Endothelial cell of umbilical vein (primary cell): ENCODE measurements around the gene SEMA3A. TPM values are rescaled to one million over a fixed set of nuclear protein-coding genes. Genes with fewer than 3 reads are reported as not detected.

Experiments
- BruUV-seq: library from RNA; stranded (reverse); fragments of 400-500 nt; replicated peaks from 2 replicates; lab custom pipeline; 2021; lab: Mats Ljungman, UMichigan
- CTCF ChIA-PET: fragments of 300-600, 350-600 bp; sonication (Branson Sonifier 250); formaldehyde crosslinking; loops from one replicate; lab custom pipeline; 2021; ENCODE audit warnings: antibody characterized with exemption, inconsistent platforms; lab: Charles Lee
- POLR2A ChIA-PET: fragments of 300-600, 350-600 bp; sonication (Branson Sonifier 250); formaldehyde crosslinking; loops from one replicate; lab custom pipeline; 2021; ENCODE audit warnings: antibody characterized with exemption, inconsistent platforms; lab: Charles Lee
- DNase-seq: peaks from one replicate; pipeline ENCODE4 v3.0.0-alpha.2; 2011; ENCODE audit warnings: low read depth, low spot score
- FAIRE-seq: peaks from 2 replicates; lab custom pipeline; 2011; peaks lifted over from hg19 to GRCh38; lab: Jason Lieb, UNC
- H2AFZ ChIP-seq: 2 replicates; pipeline ENCODE4 v1.6.0; 2012; ENCODE audit warnings: low read depth, low read length, control low read depth, inconsistent platforms
- H3K27ac ChIP-seq: 2 replicates; pipeline ENCODE4 v1.5.1; 2011; ENCODE audit warnings: low read depth, mild to moderate bottlenecking, control low read depth, low read length, moderate library complexity; ENCODE audit not compliant: insufficient read depth
- H3K27me3 ChIP-seq, 2 experiments: 2 replicates each; pipeline versions ENCODE4 v1.6.0 to v1.6.1; 2011; ENCODE audit warnings: low read length in 2 of 2, mixed read lengths in 1 of 2; ENCODE audit not compliant: control insufficient read depth in 2 of 2, insufficient read depth in 2 of 2
- H3K36me3 ChIP-seq, 2 experiments: 2 replicates in 1 of 2; 3 replicates in 1 of 2; pipeline ENCODE4 v1.5.1; 2011; ENCODE audit warnings: low read length in 2 of 2, mild to moderate bottlenecking in 1 of 2, moderate library complexity in 1 of 2; ENCODE audit not compliant: control insufficient read depth in 2 of 2, insufficient read depth in 2 of 2; ENCODE audit errors: extremely low read depth in 1 of 2
- H3K4me1 ChIP-seq: 3 replicates; pipeline ENCODE4 v1.5.1; 2011; ENCODE audit warnings: mild to moderate bottlenecking, low read length; ENCODE audit not compliant: control insufficient read depth, insufficient read depth; ENCODE audit errors: extremely low read depth
- H3K4me2 ChIP-seq: 2 replicates; pipeline ENCODE4 v1.6.1; 2011; ENCODE audit warnings: low read length, control low read depth, mixed read lengths; ENCODE audit not compliant: insufficient read depth
- H3K4me3 ChIP-seq, 3 experiments: fragments of 200-600 bp in 1 of 3; sonication (generic), shearing (Covaris generic) in 1 of 3; replicated peaks in 1 of 3; 2 replicates each; pipeline ENCODE4 v1.5.1; 2011 to 2016; ENCODE audit warnings: control low read depth in 3 of 3, low read length in 3 of 3, mild to moderate bottlenecking in 2 of 3, inconsistent platforms in 1 of 3, low read depth in 1 of 3, moderate library complexity in 1 of 3; ENCODE audit not compliant: insufficient read depth in 1 of 3
- H3K79me2 ChIP-seq: 2 replicates; pipeline ENCODE4 v1.6.0; 2012; ENCODE audit warnings: low read length, inconsistent platforms; ENCODE audit not compliant: control insufficient read depth, insufficient read depth
- H3K9ac ChIP-seq: replicated peaks from 2 replicates; pipeline ENCODE3; 2011; ENCODE audit warnings: low read length, control low read depth; ENCODE audit not compliant: insufficient read depth; ENCODE audit errors: extremely low read depth
- H3K9me1 ChIP-seq: replicated peaks from 3 replicates; pipeline ENCODE4 v1.6.0; 2011; ENCODE audit warnings: mild to moderate bottlenecking, low read length; ENCODE audit not compliant: control insufficient read depth, insufficient read depth; ENCODE audit errors: extremely low read depth
- H3K9me3 ChIP-seq: replicated peaks from 2 replicates; pipeline ENCODE4 v1.5.1; 2012; ENCODE audit warnings: low read length, inconsistent platforms; ENCODE audit not compliant: control insufficient read depth, insufficient read depth
- H4K20me1 ChIP-seq: replicated peaks from 2 replicates; pipeline ENCODE3; 2011; ENCODE audit warnings: mild to moderate bottlenecking, low read length; ENCODE audit not compliant: control insufficient read depth, insufficient read depth; ENCODE audit errors: extremely low read depth
- EZH2 ChIP-seq: IDR thresholded peaks from 2 replicates; pipeline ENCODE4 v1.6.1; 2012; ENCODE audit warnings: borderline replicate concordance, low read depth, mild to moderate bottlenecking, moderate library complexity, low read length, inconsistent platforms; ENCODE audit not compliant: severe bottlenecking
- FOS ChIP-seq: IDR thresholded peaks from 2 replicates; pipeline ENCODE4 v1.6.1; 2011; ENCODE audit warnings: mild to moderate bottlenecking, low read length, moderate library complexity, borderline replicate concordance; ENCODE audit not compliant: insufficient read depth
- GATA2 ChIP-seq: IDR thresholded peaks from 2 replicates; pipeline ENCODE4 v1.7.0; 2011; ENCODE audit warnings: low read depth, mild to moderate bottlenecking, moderate library complexity, mixed read lengths, low read length; ENCODE audit not compliant: insufficient read length, insufficient read depth
- JUN ChIP-seq: IDR thresholded peaks from 2 replicates; pipeline ENCODE4 v1.6.1; 2011; ENCODE audit warnings: borderline replicate concordance, low read depth; ENCODE audit not compliant: insufficient read length, insufficient read depth
- MAX ChIP-seq: IDR thresholded peaks from 2 replicates; pipeline ENCODE4 v1.6.1; 2011; ENCODE audit not compliant: insufficient read depth, insufficient read length
- MYC ChIP-seq: IDR thresholded peaks from one replicate; pipeline ENCODE4 v1.6.1; 2011; ENCODE audit warnings: mild to moderate bottlenecking, low read depth, low read length
- POLR2A ChIP-seq: IDR thresholded peaks from 2 replicates; pipeline ENCODE4 v1.6.1; 2012; ENCODE audit warnings: low read depth, mild to moderate bottlenecking, control low read depth, low read length
- POLR2AphosphoS5 ChIP-seq: IDR thresholded peaks from 2 replicates; pipeline ENCODE4 v1.6.1; 2012; ENCODE audit warnings: low read depth, mild to moderate bottlenecking, control low read depth, low read length, moderate library complexity; ENCODE audit not compliant: insufficient read depth
- dilution Hi-C: fragments of 300-500 bp; cut with MboI; formaldehyde crosslinking; loops from one replicate; pipeline ENCODE4 v1.15.0; 2019; ENCODE audit warnings: low sequenced_read_pairs; ENCODE audit not compliant: extremely low pct_ligation_motif_present
- intact Hi-C: fragments of 100-400 bp; cut with micrococcal nuclease; formaldehyde crosslinking; loops from one replicate; pipeline ENCODE4 v1.10.0; 2022
- polyA plus RNA-seq, 4 experiments: library from polyadenylated mRNA; depleted of rRNA in 3 of 4; stranded (reverse) in 3 of 4; unstranded in 1 of 4; fragments of >200 nt; gene quantifications; 2 replicates each; pipeline versions ENCODE4 v1.2.1 to v1.2.3, GENCODE V29; 2011 to 2012; ENCODE audit warnings: missing spikeins in 1 of 4
- total RNA-seq: library from RNA; stranded (reverse); gene quantifications from 2 replicates; pipeline ENCODE4 v1.2.3, GENCODE V29; 2021
- TF ChIP-seq, protein P1 (sequence below), 2 donors: IDR thresholded peaks; 1 replicate in 1 of 2; 2 replicates in 1 of 2; pipeline ENCODE4 v1.5.1; 2011; ENCODE audit warnings: low read length in 2 of 2, mild to moderate bottlenecking in 2 of 2, moderate library complexity in 2 of 2, control low read depth in 1 of 2, inconsistent platforms in 1 of 2, low read depth in 1 of 2; ENCODE audit not compliant: insufficient read depth in 1 of 2; ENCODE audit errors: extremely low read depth in 1 of 2

Gene SEMA3A
- total and polyA plus RNA-seq, 2 donors (not counting 3 experiments of a cell fraction or from before 2014, with no cell fraction given), result 0.68 to 1.2 TPM

GRCh38 chr7:84110400-84110799 lies 84.2 kb downstream of the SEMA3A start:
- no peak overlapping the region for H2AFZ ChIP-seq
- H3K9me1 ChIP-seq, result no peaks in the 10 kb centered on the region
- intact Hi-C loops, result loop anchor here (5.0 kb wide), 3 partner anchors 83 to 192 kb away; no protein-coding TSS in a partner anchor
- H3K27me3 ChIP-seq, result no peaks in the 10 kb centered on the region
- dilution Hi-C loops, result no loop called here
- no peak overlapping the region for H3K27ac ChIP-seq
- no peak for DNase-seq
- H4K20me1 ChIP-seq, result no peaks in the 10 kb centered on the region
- H3K4me3 ChIP-seq, result no peak overlapping the region
- H3K9me3 ChIP-seq, result no peaks in the 10 kb centered on the region
- peaks cover 27% of the 10 kb centered on the region for H3K4me1 ChIP-seq
- no peaks in the 10 kb centered on the region for H3K36me3 ChIP-seq
- ChIA-PET POLR2A (no interaction called here), CTCF (no interaction called here)
- no peak overlapping the region for H3K4me2 ChIP-seq
- TF ChIP-seq POLR2AphosphoS5 (no peak), POLR2A (no peak), GATA2 (no peak), MAX (no peak), FOS (no peak), MYC (no peak), JUN (no peak), EZH2 (no peak)
- TF ChIP-seq, protein P1, sequence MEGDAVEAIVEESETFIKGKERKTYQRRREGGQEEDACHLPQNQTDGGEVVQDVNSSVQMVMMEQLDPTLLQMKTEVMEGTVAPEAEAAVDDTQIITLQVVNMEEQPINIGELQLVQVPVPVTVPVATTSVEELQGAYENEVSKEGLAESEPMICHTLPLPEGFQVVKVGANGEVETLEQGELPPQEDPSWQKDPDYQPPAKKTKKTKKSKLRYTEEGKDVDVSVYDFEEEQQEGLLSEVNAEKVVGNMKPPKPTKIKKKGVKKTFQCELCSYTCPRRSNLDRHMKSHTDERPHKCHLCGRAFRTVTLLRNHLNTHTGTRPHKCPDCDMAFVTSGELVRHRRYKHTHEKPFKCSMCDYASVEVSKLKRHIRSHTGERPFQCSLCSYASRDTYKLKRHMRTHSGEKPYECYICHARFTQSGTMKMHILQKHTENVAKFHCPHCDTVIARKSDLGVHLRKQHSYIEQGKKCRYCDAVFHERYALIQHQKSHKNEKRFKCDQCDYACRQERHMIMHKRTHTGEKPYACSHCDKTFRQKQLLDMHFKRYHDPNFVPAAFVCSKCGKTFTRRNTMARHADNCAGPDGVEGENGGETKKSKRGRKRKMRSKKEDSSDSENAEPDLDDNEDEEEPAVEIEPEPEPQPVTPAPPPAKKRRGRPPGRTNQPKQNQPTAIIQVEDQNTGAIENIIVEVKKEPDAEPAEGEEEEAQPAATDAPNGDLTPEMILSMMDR (IDR thresholded peaks at IDR 0.05; ENCODE audit: extremely low read depth in 1 of 2, insufficient read depth in 1 of 2, low read depth in 1 of 2, low read length in 2 of 2), result no peak
- H3K79me2 ChIP-seq, result no peaks in the 10 kb centered on the region
- no TSS peak for BruUV-seq
- H3K9ac ChIP-seq, result no peak overlapping the region
- no peak for FAIRE-seq
